Measurements from ENCODE around the gene DEXI.
A peak's percentile ranks its signal among the peaks of the same experiment; 100 is the strongest.
"Not testable (repeated sequence)": the region's sequence is repeated elsewhere in the genome, so short reads cannot be mapped to it uniquely, and the experiment has no call there.

Gene DEXI

GRCh38 chr16:10930755-10931093, 11.5 kb downstream of the DEXI start:
- no peaks in the 10 kb centered on the region for H3K27me3 Mint-ChIP-seq
- no peak overlapping the region for H3K27ac Mint-ChIP-seq

DNA sequence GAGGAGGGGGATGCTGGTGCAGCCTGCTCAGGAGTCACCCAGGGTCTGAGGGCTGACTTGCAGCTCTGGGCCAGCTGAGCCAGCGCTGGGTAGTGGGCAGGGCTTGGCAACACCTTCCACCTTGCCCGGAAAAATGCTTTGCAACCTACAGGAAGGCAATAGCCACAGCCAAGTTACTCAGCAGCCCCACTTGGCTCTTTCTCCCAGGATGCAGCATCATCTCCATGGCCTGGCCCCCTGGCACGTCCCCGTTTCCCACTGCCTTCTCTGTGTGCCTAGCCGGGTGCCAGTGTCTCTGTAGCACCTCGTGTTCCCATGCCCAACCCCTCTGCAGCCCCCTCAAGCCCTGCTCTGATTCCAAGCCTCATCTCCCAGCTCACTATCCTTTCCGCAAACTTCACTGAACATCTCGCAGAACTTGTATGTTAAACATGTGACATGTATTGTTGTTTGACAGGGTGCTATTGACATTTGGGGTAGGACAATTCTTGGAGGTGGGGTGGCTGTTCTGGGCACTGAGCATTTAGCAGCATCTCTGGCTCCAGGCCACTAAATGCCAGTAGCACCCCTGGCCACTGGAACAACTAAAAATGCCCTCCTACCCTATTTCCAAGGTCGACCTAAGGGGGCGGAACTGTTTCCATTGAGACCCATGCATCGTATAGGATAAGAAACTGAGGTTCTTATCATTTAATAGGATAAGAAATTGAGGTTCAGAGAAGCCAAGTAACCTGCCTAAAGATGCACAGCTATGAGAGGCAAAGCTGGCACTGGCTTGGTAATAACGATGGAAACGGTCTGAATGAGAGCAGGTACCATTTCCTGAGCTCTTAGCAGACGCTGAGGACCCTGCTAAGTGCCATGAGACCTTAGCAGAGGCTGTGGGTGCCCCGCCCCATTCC, 12.2 kb downstream of the DEXI start:
- H3K27me3 Mint-ChIP-seq = no peaks in the 10 kb centered on the region
- H3K4me3 Mint-ChIP-seq = no peak overlapping the region
- peaks cover 29% of the 10 kb centered on the region for H3K4me1 Mint-ChIP-seq (ENCODE audit: low read depth)
- H3K36me3 Mint-ChIP-seq (ENCODE audit: low read depth) = peaks cover 45% of the 10 kb centered on the region
- peak overlapping the region; percentile 16 for H3K27ac Mint-ChIP-seq
- H3K9me3 Mint-ChIP-seq = no peaks in the 10 kb centered on the region

More at GRCh38 chr16:10930755-10931093, 11.5 kb downstream of the DEXI start:
- no peak overlapping the region for H3K4me3 Mint-ChIP-seq
- H3K36me3 Mint-ChIP-seq (ENCODE audit: low read depth) = peaks cover 42% of the 10 kb centered on the region
- H3K4me1 Mint-ChIP-seq (ENCODE audit: low read depth) = peaks cover 34% of the 10 kb centered on the region
- no peaks in the 10 kb centered on the region for H3K9me3 Mint-ChIP-seq

- not testable (repeated sequence) for H3K27me3 Mint-ChIP-seq, H3K27ac Mint-ChIP-seq, H3K9me3 Mint-ChIP-seq, H3K4me3 Mint-ChIP-seq
- Mint-ChIP-seq H3K4me1 (ENCODE audit: low read depth) (peaks cover 19% of the 10 kb centered on the region), H3K36me3 (ENCODE audit: low read depth) (peaks cover 49% of the 10 kb centered on the region)
These were observed 13.2 kb downstream of the DEXI start for GRCh38 chr16:10929097-10929496.

DNA sequence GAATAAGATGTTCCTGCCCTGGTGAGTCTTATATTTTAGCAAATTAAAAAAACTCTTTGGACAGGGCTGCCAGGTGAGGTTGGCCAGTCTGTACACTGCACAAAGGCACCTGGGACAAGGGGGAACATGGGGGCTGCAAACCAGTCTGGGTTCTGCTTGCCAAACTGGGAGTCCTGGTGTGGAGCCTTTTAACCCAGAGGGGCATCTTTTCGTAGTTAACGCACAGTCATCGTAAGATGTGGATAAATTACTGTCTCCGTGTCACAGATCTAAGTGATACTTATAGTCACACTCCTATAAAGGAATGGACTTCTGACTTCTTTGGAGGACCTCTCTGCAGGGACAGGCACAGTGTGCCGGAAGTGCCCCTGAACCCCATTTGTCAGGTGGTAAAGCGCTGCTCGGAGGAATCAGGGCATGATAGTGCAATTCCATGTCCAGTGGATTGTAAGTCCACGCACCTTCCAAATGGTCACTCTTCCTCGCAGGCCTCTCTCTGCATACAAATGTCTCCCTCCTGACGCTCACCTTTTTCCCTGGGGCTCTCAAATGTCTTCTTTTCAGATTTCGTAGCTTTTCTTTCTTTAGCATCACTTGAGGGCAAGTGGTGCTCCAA, 14.7 kb downstream of the DEXI start:
- Mint-ChIP-seq H3K4me3 (no peak overlapping the region), H3K36me3 (ENCODE audit: low read depth) (peaks cover 40% of the 10 kb centered on the region), H3K4me1 (ENCODE audit: low read depth) (peaks cover 13% of the 10 kb centered on the region), H3K27ac (no peak overlapping the region), H3K27me3 (no peaks in the 10 kb centered on the region), H3K9me3 (no peaks in the 10 kb centered on the region)

DNA sequence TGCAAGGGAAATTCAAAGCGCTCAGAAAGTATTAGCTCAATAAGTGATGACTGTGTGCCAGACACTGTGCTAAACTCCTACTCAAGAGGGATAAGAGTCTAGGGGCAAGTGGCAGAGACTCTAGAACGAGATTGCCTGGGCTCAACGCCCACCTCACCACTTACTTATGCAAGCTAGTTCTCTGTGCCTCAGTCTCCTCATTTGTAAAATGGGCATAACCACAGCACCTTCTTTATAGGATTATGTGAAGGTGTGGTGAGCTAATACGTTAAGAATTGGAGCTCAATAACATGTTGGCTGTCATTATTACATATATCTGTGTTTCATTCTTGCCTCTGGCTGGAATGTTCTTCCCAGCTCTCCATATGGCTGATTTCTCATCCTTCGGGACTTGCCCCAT, 15.4 kb downstream of the DEXI start:
- peaks cover 13% of the 10 kb centered on the region for H3K4me1 Mint-ChIP-seq (ENCODE audit: low read depth)
- H3K27ac Mint-ChIP-seq = no peak overlapping the region
- H3K4me3 Mint-ChIP-seq = no peak overlapping the region
- no peaks in the 10 kb centered on the region for H3K27me3 Mint-ChIP-seq
- no peaks in the 10 kb centered on the region for H3K9me3 Mint-ChIP-seq
- peaks cover 35% of the 10 kb centered on the region for H3K36me3 Mint-ChIP-seq (ENCODE audit: low read depth)

DNA sequence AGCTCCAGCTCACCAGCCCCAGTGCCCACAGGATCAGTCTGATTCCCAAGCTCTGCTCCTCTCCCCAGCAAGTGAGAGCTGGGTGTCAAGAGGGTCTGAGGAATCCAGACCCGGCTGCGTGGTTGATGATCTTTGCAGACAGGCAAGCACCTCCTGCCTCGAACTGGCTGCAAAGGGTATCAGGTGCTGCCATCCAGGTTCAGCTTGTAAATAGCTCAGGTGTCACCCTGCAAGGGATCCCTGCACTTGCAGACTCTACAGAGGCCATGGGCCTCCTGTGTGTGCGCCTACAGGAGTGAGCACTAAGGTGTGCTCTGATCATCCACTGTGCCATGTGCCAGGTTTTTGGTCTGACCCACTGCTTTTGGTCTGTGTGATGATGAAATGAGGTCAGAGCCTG, 16.2 kb downstream of the DEXI start:
- H3K36me3 Mint-ChIP-seq (ENCODE audit: low read depth) = peaks cover 29% of the 10 kb centered on the region

DNA sequence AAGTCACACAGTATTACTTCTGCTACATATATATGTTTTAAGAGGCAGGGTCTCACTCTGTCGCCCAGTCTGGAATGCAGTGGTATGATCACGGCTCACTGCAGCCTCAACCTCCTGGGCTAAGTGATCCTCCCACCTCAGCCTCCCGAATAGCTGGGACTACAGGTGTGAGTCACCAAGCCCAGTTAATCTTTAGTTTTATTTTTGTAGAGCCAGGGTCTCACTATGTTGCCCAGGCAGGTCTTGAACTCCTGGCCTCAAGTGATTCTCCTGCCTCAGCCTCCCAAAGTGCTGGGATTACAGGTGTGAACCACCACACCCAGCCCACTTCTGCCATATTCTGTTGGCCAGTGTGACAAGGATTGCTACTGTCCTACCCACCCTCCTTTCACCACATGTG, 17.0 kb downstream of the DEXI start:
- not testable (repeated sequence) for H3K4me1 Mint-ChIP-seq (ENCODE audit: low read depth); H3K27me3 Mint-ChIP-seq; H3K27ac Mint-ChIP-seq; H3K9me3 Mint-ChIP-seq; H3K4me3 Mint-ChIP-seq
- peaks cover 27% of the 10 kb centered on the region for H3K36me3 Mint-ChIP-seq (ENCODE audit: low read depth)

More for the DNA sequence above, 16.2 kb downstream of the DEXI start:
- Mint-ChIP-seq H3K27ac (no peak overlapping the region), H3K27me3 (no peaks in the 10 kb centered on the region), H3K9me3 (no peaks in the 10 kb centered on the region), H3K4me3 (no peak overlapping the region), H3K4me1 (ENCODE audit: low read depth) (peaks cover 9% of the 10 kb centered on the region)

GRCh38 chr16:10923650-10924214, 18.5 kb downstream of the DEXI start:
- peaks cover 27% of the 10 kb centered on the region for H3K36me3 Mint-ChIP-seq (ENCODE audit: low read depth)
- no peaks in the 10 kb centered on the region for H3K27me3 Mint-ChIP-seq
- no peak overlapping the region for H3K4me3 Mint-ChIP-seq
- no peak overlapping the region for H3K27ac Mint-ChIP-seq
- H3K9me3 Mint-ChIP-seq = no peaks in the 10 kb centered on the region
- H3K4me1 Mint-ChIP-seq (ENCODE audit: low read depth) = peaks cover 3% of the 10 kb centered on the region

- Mint-ChIP-seq H3K27me3 (no peaks in the 10 kb centered on the region), H3K36me3 (ENCODE audit: low read depth) (peaks cover 27% of the 10 kb centered on the region), H3K9me3 (no peaks in the 10 kb centered on the region), H3K27ac (no peak overlapping the region), H3K4me3 (no peak overlapping the region), H3K4me1 (ENCODE audit: low read depth) (peaks cover 8% of the 10 kb centered on the region)
These were observed 19.1 kb downstream of the DEXI start for GRCh38 chr16:10923146-10923649.

GRCh38 chr16:10922328-10923145, 19.7 kb downstream of the DEXI start:
- no peaks in the 10 kb centered on the region for H3K9me3 Mint-ChIP-seq
- H3K27me3 Mint-ChIP-seq = no peaks in the 10 kb centered on the region
- peaks cover 21% of the 10 kb centered on the region for H3K36me3 Mint-ChIP-seq (ENCODE audit: low read depth)
- no peak overlapping the region for H3K4me3 Mint-ChIP-seq
- H3K27ac Mint-ChIP-seq = no peak overlapping the region
- H3K4me1 Mint-ChIP-seq (ENCODE audit: low read depth) = peaks cover 9% of the 10 kb centered on the region

DNA sequence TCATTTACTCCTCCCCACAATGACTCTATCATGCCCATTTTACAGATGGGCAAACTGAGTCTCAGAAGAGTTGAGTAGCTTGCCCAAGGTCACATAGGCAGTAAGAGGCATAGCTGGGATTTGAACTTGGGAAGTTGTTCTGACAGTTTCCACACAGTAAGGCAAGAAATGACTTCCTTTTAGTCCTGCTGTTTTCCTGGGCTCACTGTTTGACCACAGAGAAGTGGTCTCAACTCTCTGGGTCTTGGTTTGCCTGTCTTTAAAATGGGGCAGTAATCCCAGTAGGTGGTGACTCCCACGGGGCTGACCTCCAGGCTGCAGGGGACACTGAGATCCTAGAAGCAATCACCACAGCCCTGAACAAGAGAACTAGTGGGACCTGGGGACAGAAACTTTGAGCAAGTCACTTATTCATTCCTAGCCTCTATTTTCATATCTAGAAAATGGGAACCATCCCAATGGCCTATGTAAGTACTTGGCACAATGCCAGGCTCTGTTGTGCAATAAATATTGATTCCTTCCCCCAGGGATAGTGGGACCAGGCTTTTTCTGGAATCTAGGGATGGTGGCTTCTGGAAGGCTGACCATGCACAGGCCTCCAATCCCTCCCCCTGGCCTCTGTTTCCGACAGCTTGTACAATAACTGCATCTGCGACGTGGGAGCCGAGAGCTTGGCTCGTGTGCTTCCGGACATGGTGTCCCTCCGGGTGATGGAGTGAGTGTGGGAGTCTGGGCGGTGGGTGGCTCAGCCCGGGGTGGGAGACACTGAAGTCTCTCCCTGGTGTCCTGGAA, 20.5 kb downstream of the DEXI start:
- Mint-ChIP-seq H3K27ac (no peak overlapping the region), H3K36me3 (ENCODE audit: low read depth) (peaks cover 16% of the 10 kb centered on the region), H3K4me3 (no peak overlapping the region), H3K4me1 (ENCODE audit: low read depth) (peaks cover 11% of the 10 kb centered on the region), H3K27me3 (no peaks in the 10 kb centered on the region), H3K9me3 (no peaks in the 10 kb centered on the region)

GRCh38 chr16:10920726-10921427, 21.4 kb downstream of the DEXI start:
- Mint-ChIP-seq H3K4me1 (ENCODE audit: low read depth) (peaks cover 19% of the 10 kb centered on the region), H3K4me3 (no peak overlapping the region), H3K9me3 (no peaks in the 10 kb centered on the region), H3K36me3 (ENCODE audit: low read depth) (peaks cover 10% of the 10 kb centered on the region), H3K27ac (no peak overlapping the region), H3K27me3 (no peaks in the 10 kb centered on the region)

DNA sequence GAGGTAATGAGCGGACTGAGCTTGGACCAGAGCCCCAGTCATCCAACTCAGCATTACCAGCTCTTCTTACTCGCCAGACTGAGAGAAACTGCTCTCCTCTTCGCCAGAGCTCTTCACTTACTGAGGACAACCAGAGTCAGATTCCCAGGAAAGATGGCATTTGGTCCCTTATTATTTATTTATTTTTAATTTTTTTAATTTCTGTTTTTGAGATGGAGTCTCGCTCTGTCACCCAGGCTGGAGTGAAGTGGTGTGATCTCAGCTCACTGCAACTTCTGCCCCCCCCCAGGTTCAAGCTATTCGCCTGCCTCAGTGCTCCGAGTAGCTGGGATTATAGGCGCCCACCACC, 23.3 kb downstream of the DEXI start:
- Mint-ChIP-seq H3K9me3 (no peaks in the 10 kb centered on the region), H3K4me1 (ENCODE audit: low read depth) (peaks cover 26% of the 10 kb centered on the region), H3K4me3 (no peak overlapping the region), H3K27me3 (no peaks in the 10 kb centered on the region), H3K36me3 (ENCODE audit: low read depth) (peaks cover 2% of the 10 kb centered on the region), H3K27ac (no peak overlapping the region)

Measured in stimulated activated naive CD8-positive, alpha-beta T cell treated with anti-CD3 and anti-CD28 coated beads, Interleukin-15, Interleukin-2, amounts not matched to agents 100 ng/mL and 50 ng/mL, for 24 hours (primary cell).